Neural cell (in vitro differentiated cells): ENCODE measurements around the gene ZNF221. TPM values are rescaled to one million over a fixed set of nuclear protein-coding genes. Genes with fewer than 3 reads are reported as not detected.

Source experiments
- H2AFZ ChIP-seq: fragments of 200-600, 300-800 bp; sonication (generic), shearing (Covaris generic); 2 replicates; pipeline ENCODE4 v1.6.0; 2014; ENCODE audit warnings: low read depth, mild to moderate bottlenecking, antibody characterized with exemption, low read length, moderate library complexity
- H3F3A ChIP-seq: fragments of 200-600 bp; shearing (Covaris generic); 2 replicates; pipeline ENCODE4 v1.6.1; 2016; ENCODE audit warnings: mild to moderate bottlenecking, moderate library complexity, mixed read lengths, antibody characterized with exemption, low read length; ENCODE audit not compliant: insufficient read depth, poor library complexity, severe bottlenecking
- H3K27ac ChIP-seq: fragments of 200-600, 300-800 bp; sonication (generic), shearing (Covaris generic); 2 replicates; pipeline ENCODE4 v1.5.1; 2014; ENCODE audit warnings: mild to moderate bottlenecking, low read length, moderate library complexity
- H3K27me3 ChIP-seq: fragments of 300-800, 200-600 bp; sonication (generic), shearing (Covaris generic); 2 replicates; pipeline ENCODE4 v1.6.0; 2014; ENCODE audit warnings: mild to moderate bottlenecking, low read depth, low read length, moderate library complexity; ENCODE audit not compliant: insufficient read depth
- H3K36me3 ChIP-seq: fragments of 300-800, 200-600 bp; sonication (generic), shearing (Covaris generic); 2 replicates; pipeline ENCODE4 v1.5.1; 2014; ENCODE audit warnings: mild to moderate bottlenecking, antibody characterized with exemption, low read length, moderate library complexity; ENCODE audit not compliant: insufficient read depth
- H3K4me2 ChIP-seq: fragments of 300-800, 200-600 bp; sonication (generic), shearing (Covaris generic); 2 replicates; pipeline ENCODE4 v1.6.0; 2014; ENCODE audit warnings: mild to moderate bottlenecking, low read length
- H3K4me3 ChIP-seq: fragments of 300-800, 200-600 bp; sonication (generic), shearing (Covaris generic); 2 replicates; pipeline ENCODE4 v1.5.1; 2014; ENCODE audit warnings: mild to moderate bottlenecking, low read length, moderate library complexity
- H3K79me2 ChIP-seq: fragments of 200-600 bp; shearing (Covaris generic); replicated peaks from 2 replicates; pipeline ENCODE4 v1.6.0; 2014; ENCODE audit warnings: mild to moderate bottlenecking, low read length, moderate library complexity; ENCODE audit not compliant: insufficient read depth
- H3K9ac ChIP-seq: fragments of 300-800, 200-600 bp; sonication (generic), shearing (Covaris generic); 2 replicates; pipeline ENCODE4 v1.6.1; 2016; ENCODE audit warnings: mild to moderate bottlenecking, low read length, mixed read lengths
- H3K9me2 ChIP-seq: fragments of 200-600 bp; shearing (Covaris generic); 2 replicates; pipeline ENCODE4 v1.6.1; 2016; ENCODE audit warnings: mild to moderate bottlenecking, low read length, mixed read lengths; ENCODE audit not compliant: insufficient read depth
- H3K9me3 ChIP-seq: fragments of 200-600, 300-800 bp; sonication (generic), shearing (Covaris generic); 2 replicates; pipeline ENCODE4 v1.6.1; 2016; ENCODE audit warnings: mild to moderate bottlenecking, mixed run types, low read length, moderate library complexity, mixed read lengths
- H4K20me1 ChIP-seq: fragments of 200-600 bp; shearing (Covaris generic); 2 replicates; pipeline ENCODE4 v1.6.1; 2016; ENCODE audit warnings: mild to moderate bottlenecking, mixed run types; ENCODE audit not compliant: insufficient read depth
- EP300 ChIP-seq: fragments of 450-650 bp; conservative IDR thresholded peaks from 2 replicates; pipeline ENCODE4 v1.6.1; 2014; ENCODE audit warnings: antibody characterized with exemption, mild to moderate bottlenecking, moderate library complexity; ENCODE audit not compliant: poor library complexity, severe bottlenecking
- MXI1 ChIP-seq: fragments of 450-650 bp; conservative IDR thresholded peaks from 2 replicates; pipeline ENCODE4 v1.6.1; 2014; ENCODE audit warnings: antibody characterized with exemption, mild to moderate bottlenecking; ENCODE audit not compliant: poor library complexity, severe bottlenecking
- POLR2AphosphoS5 ChIP-seq: IDR thresholded peaks from 2 replicates; pipeline ENCODE4 v1.6.1; 2012
- REST ChIP-seq: IDR thresholded peaks from 2 replicates; pipeline ENCODE4 v1.6.1; 2012; ENCODE audit warnings: borderline replicate concordance
- SMC3 ChIP-seq: fragments of 450-650 bp; conservative IDR thresholded peaks from 2 replicates; pipeline ENCODE4 v1.6.1; 2014; ENCODE audit warnings: antibody characterized with exemption, mild to moderate bottlenecking, moderate library complexity; ENCODE audit not compliant: poor library complexity
- TAF1 ChIP-seq: IDR thresholded peaks from 2 replicates; pipeline ENCODE4 v1.6.1; 2012; ENCODE audit warnings: low read depth
- polyA plus RNA-seq: library from polyadenylated mRNA; depleted of rRNA; stranded (reverse); fragments of >200 nt; gene quantifications from 2 replicates; pipeline ENCODE4 v1.2.3, GENCODE V29; 2014
- TF ChIP-seq, protein P1 (sequence below): fragments of 450-650 bp; IDR thresholded peaks from 2 replicates; pipeline ENCODE4 v1.5.1; 2014; ENCODE audit warnings: antibody characterized with exemption, mild to moderate bottlenecking, moderate library complexity; ENCODE audit not compliant: poor library complexity, severe bottlenecking

ZNF221 gene
- polyA plus RNA-seq, 1 donor from 2014 or later = 7.4 TPM

DNA sequence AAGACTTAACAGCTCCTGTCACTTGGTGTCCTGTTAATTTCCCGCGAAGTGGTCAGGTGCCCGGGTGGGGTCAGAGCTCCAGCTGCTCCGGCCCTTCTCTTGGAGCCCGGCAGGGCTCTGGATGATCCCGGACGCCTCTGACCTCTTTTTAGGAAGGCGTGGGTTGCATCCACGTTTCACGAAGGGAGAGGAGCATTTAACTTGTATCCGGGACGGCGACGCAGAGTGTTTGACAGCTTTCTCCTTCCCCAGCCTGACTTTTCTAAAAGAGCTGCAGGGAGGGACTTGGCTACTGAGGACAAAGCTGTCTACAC lies 33.6 kb downstream of the ZNF221 start:
- Histone ChIP-seq H3K9me3 (peaks cover 3% of the 10 kb centered on the region), H3K9ac (peak overlapping the region; percentile 53)

DNA sequence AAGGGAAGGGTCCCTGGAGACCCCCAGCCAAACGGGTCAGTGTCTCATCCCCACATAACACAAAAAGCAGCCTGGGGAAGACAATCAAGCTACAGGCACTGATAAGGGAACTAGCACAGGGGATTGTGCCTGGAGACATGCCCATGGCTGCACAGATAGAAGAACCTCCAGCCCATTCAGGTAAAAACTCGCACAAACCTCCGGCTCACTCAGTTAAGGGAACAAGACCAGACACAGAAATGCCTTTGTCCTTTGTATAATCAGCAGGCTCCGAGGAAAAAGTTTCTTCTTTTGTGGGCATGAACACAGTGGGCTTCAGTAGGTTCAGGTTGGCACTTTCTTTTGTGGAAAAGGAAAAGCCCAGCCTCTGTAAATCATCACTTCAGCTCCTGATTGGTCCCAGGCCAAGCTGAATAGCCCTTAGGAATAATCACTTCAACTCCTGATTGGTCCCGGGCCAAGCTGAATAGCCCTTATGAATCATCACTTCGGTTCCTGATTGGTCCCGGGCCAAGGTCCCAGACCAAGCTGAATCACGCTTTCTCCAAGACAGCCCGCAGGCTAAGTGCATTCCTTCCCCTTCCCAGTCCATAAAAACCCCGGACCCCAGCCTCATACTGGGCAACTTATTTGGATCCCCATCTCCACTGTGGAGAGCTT lies 46.7 kb downstream of the ZNF221 start:
- H3K79me2 ChIP-seq = no peaks in the 10 kb centered on the region
- TF ChIP-seq TAF1 (no peak), REST (no peak), POLR2AphosphoS5 (no peak), MXI1 (no peak)
- H3K4me3 ChIP-seq = no peak overlapping the region
- H3K4me2 ChIP-seq = no peak overlapping the region
- H3K9me2 ChIP-seq = no peaks in the 10 kb centered on the region
- no peak overlapping the region for H3K27ac ChIP-seq
- H3F3A ChIP-seq = no peaks in the 10 kb centered on the region
- H3K27me3 ChIP-seq = no peaks in the 10 kb centered on the region
- peaks cover 9% of the 10 kb centered on the region for H3K36me3 ChIP-seq
- H3K9me3 ChIP-seq = no peaks in the 10 kb centered on the region
- no peaks in the 10 kb centered on the region for H4K20me1 ChIP-seq
- no peak overlapping the region for H3K9ac ChIP-seq
- no peak overlapping the region for H2AFZ ChIP-seq

More for the DNA sequence above, 33.6 kb downstream of the ZNF221 start:
- Histone ChIP-seq H3K4me3 (peak overlapping the region; percentile 75), H3K4me2 (peak overlapping the region; percentile 87), H3K79me2 (peaks cover 12% of the 10 kb centered on the region), H3K9me2 (no peaks in the 10 kb centered on the region), H3K27me3 (no peaks in the 10 kb centered on the region), H3F3A (no peaks in the 10 kb centered on the region), H4K20me1 (no peaks in the 10 kb centered on the region), H2AFZ (peak overlapping the region; percentile 58), H3K36me3 (no peaks in the 10 kb centered on the region), H3K27ac (no peak overlapping the region)
- no peak for TF ChIP-seq SMC3
- no peak for TF ChIP-seq REST
- TF ChIP-seq, protein P1, sequence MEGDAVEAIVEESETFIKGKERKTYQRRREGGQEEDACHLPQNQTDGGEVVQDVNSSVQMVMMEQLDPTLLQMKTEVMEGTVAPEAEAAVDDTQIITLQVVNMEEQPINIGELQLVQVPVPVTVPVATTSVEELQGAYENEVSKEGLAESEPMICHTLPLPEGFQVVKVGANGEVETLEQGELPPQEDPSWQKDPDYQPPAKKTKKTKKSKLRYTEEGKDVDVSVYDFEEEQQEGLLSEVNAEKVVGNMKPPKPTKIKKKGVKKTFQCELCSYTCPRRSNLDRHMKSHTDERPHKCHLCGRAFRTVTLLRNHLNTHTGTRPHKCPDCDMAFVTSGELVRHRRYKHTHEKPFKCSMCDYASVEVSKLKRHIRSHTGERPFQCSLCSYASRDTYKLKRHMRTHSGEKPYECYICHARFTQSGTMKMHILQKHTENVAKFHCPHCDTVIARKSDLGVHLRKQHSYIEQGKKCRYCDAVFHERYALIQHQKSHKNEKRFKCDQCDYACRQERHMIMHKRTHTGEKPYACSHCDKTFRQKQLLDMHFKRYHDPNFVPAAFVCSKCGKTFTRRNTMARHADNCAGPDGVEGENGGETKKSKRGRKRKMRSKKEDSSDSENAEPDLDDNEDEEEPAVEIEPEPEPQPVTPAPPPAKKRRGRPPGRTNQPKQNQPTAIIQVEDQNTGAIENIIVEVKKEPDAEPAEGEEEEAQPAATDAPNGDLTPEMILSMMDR = no peak
- TF ChIP-seq EP300 = no peak
